MM.1S (cell line): ENCODE results near the gene CD302.

Experiments used
- CTCF ChIP-seq: fragments of 300-600 bp; sonication (generic); IDR thresholded peaks from 2 replicates; pipeline ENCODE4 v1.5.1; 2016; ENCODE audit warnings: antibody characterized with exemption, low read length, mixed read lengths
- EZH2 ChIP-seq: fragments of 300-600 bp; sonication (generic); optimal IDR thresholded peaks from 2 replicates; pipeline ENCODE3; 2017; ENCODE audit warnings: low read depth, mild to moderate bottlenecking, antibody characterized with exemption, low read length, mixed read lengths
- EZH2phosphoT487 ChIP-seq: fragments of 300-600 bp; sonication (generic); IDR thresholded peaks from 2 replicates; pipeline ENCODE4 v1.6.1; 2018; ENCODE audit warnings: antibody characterized with exemption, low read length

DNA sequence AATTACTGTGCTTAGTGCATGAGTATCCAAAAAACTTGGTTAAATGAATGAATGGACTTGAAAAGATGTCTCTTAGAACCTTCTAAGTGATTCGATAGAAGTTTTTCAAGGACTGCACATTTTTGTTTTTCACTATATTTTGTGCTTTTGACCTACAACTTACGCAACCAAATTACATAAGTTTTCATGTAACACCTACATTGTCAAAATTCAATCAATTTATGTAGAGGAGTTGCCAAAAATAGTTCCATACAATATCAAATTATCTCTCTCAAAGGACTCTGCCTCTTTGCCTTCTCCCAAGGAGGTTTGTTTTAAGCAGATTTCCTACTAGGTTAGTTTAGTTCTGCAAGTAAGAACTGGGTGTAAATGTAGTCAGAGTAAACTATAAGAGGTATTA lies 75.4 kb downstream of the CD302 start:
- TF ChIP-seq CTCF (no peak), EZH2 (no peak), EZH2phosphoT487 (no peak)
